H9 (cell line): ENCODE results near the gene EPB41L2. TPM values are rescaled to one million over a fixed set of nuclear protein-coding genes. Genes with fewer than 3 reads are reported as not detected.

ENCODE experiments used
- DNase-seq: peaks from one replicate; pipeline ENCODE4 v3.0.0-alpha.2; 2017
- H2AFZ ChIP-seq: one replicate; pipeline ENCODE4 v1.6.1; 2013; ENCODE audit warnings: mild to moderate bottlenecking, low read length, control low read depth, moderate library complexity
- H2AK5ac ChIP-seq: 2 replicates; pipeline ENCODE4 v1.6.1; 2013; ENCODE audit warnings: low read length, control low read depth, mixed read lengths; ENCODE audit not compliant: insufficient read length
- H2BK120ac ChIP-seq: one replicate; pipeline ENCODE4 v1.6.1; 2013; ENCODE audit warnings: low read depth, mild to moderate bottlenecking, low read length, control low read depth, inconsistent platforms; ENCODE audit not compliant: poor library complexity, severe bottlenecking
- H2BK12ac ChIP-seq: 2 replicates; pipeline ENCODE4 v1.6.1; 2013; ENCODE audit warnings: low read length, control low read depth, mixed read lengths, low read depth; ENCODE audit not compliant: insufficient read length
- H2BK15ac ChIP-seq: 2 replicates; pipeline ENCODE4 v1.6.1; 2013; ENCODE audit warnings: low read depth, low read length, control low read depth
- H2BK20ac ChIP-seq: one replicate; pipeline ENCODE4 v1.6.1; 2013; ENCODE audit warnings: low read depth, mild to moderate bottlenecking, low read length, control low read depth, inconsistent platforms; ENCODE audit not compliant: poor library complexity, severe bottlenecking
- H2BK5ac ChIP-seq: 2 replicates; pipeline ENCODE4 v1.6.1; 2013; ENCODE audit warnings: low read length, control low read depth, mixed read lengths; ENCODE audit not compliant: insufficient read length
- H3K14ac ChIP-seq: 2 replicates; pipeline ENCODE4 v1.6.1; 2013; ENCODE audit warnings: low read length, control low read depth; ENCODE audit not compliant: insufficient read depth
- H3K18ac ChIP-seq: 2 replicates; pipeline ENCODE4 v1.6.1; 2013; ENCODE audit warnings: low read depth, mild to moderate bottlenecking, mixed read lengths, low read length, control low read depth; ENCODE audit not compliant: insufficient read length
- H3K23ac ChIP-seq: 2 replicates; pipeline ENCODE4 v1.6.1; 2013; ENCODE audit warnings: low read length, control low read depth, mixed read lengths, low read depth; ENCODE audit not compliant: insufficient read length
- H3K23me2 ChIP-seq: 2 replicates; pipeline ENCODE4 v1.6.1; 2013; ENCODE audit warnings: low read depth, mild to moderate bottlenecking, mixed read lengths, low read length, control low read depth; ENCODE audit not compliant: insufficient read length, poor library complexity, severe bottlenecking
- H3K27ac ChIP-seq: 2 replicates; pipeline ENCODE4 v1.5.1; 2013; ENCODE audit warnings: low read length, control low read depth, mixed read lengths, low read depth; ENCODE audit not compliant: insufficient read length
- H3K27me3 ChIP-seq: 2 replicates; pipeline ENCODE4 v1.6.1; 2013; ENCODE audit warnings: low read length, control low read depth, inconsistent platforms; ENCODE audit not compliant: insufficient read depth
- H3K4ac ChIP-seq: 2 replicates; pipeline ENCODE4 v1.6.1; 2013; ENCODE audit warnings: low read depth, mild to moderate bottlenecking, control low read depth, inconsistent platforms, low read length, moderate library complexity
- H3K4me1 ChIP-seq: 2 replicates; pipeline ENCODE4 v1.6.1; 2013; ENCODE audit warnings: low read length, control low read depth, inconsistent platforms; ENCODE audit not compliant: insufficient read depth
- H3K4me2 ChIP-seq: 2 replicates; pipeline ENCODE4 v1.6.1; 2013; ENCODE audit warnings: low read length, control low read depth, mixed read lengths; ENCODE audit not compliant: insufficient read length, insufficient read depth
- H3K56ac ChIP-seq: 2 replicates; pipeline ENCODE4 v1.6.1; 2013; ENCODE audit warnings: low read depth, mild to moderate bottlenecking, mixed read lengths, low read length, control low read depth; ENCODE audit not compliant: insufficient read length
- H3K79me1 ChIP-seq: 2 replicates; pipeline ENCODE4 v1.6.1; 2013; ENCODE audit warnings: low read depth, mild to moderate bottlenecking, moderate library complexity, low read length, control low read depth, inconsistent platforms; ENCODE audit not compliant: insufficient read depth, poor library complexity, severe bottlenecking
- H3K79me2 ChIP-seq: 2 replicates; pipeline ENCODE4 v1.6.1; 2013; ENCODE audit warnings: low read length, control low read depth, inconsistent platforms; ENCODE audit not compliant: insufficient read depth
- H3K9ac ChIP-seq: 2 replicates; pipeline ENCODE4 v1.6.1; 2013; ENCODE audit warnings: low read length, control low read depth, mixed read lengths; ENCODE audit not compliant: insufficient read length; ENCODE audit errors: extremely low read depth
- H3K9me3 ChIP-seq: one replicate; pipeline ENCODE4 v1.6.1; 2013; ENCODE audit warnings: low read depth, low read length, inconsistent platforms; ENCODE audit not compliant: control insufficient read depth
- H3T11ph ChIP-seq: one replicate; pipeline ENCODE4 v1.6.1; 2013; ENCODE audit warnings: mild to moderate bottlenecking, low read length, control low read depth, inconsistent platforms
- H4K20me1 ChIP-seq: one replicate; pipeline ENCODE4 v1.6.1; 2013; ENCODE audit not compliant: control insufficient read depth, insufficient read length, insufficient read depth
- H4K5ac ChIP-seq: 2 replicates; pipeline ENCODE4 v1.6.1; 2013; ENCODE audit warnings: low read depth, mild to moderate bottlenecking, mixed read lengths, low read length, control low read depth; ENCODE audit not compliant: insufficient read length
- H4K8ac ChIP-seq: replicated peaks from 2 replicates; pipeline ENCODE4 v1.6.1; 2013; ENCODE audit warnings: low read length, control low read depth, mixed read lengths, low read depth; ENCODE audit not compliant: insufficient read length
- H4K91ac ChIP-seq: 2 replicates; pipeline ENCODE4 v1.6.1; 2013; ENCODE audit warnings: low read depth, mild to moderate bottlenecking, moderate library complexity, mixed read lengths, low read length, control low read depth; ENCODE audit not compliant: insufficient read length
- H3K27ac Mint-ChIP-seq, 3 experiments: 2 replicates in 2 of 3; 3 replicates in 1 of 3; pipeline ENCODE4 v1.8.0; 2020 to 2021; ENCODE audit warnings: mixed read lengths in 3 of 3, mild to moderate bottlenecking in 1 of 3, moderate library complexity in 1 of 3
- H3K27me3 Mint-ChIP-seq: 2 replicates; pipeline ENCODE4 v1.8.0; 2021; ENCODE audit warnings: low read depth, mild to moderate bottlenecking, moderate library complexity, mixed read lengths
- H3K36me3 Mint-ChIP-seq, 3 experiments: 2 replicates in 2 of 3; 3 replicates in 1 of 3; pipeline ENCODE4 v1.8.0; 2020 to 2021; ENCODE audit warnings: low read depth in 3 of 3, mixed read lengths in 3 of 3; ENCODE audit not compliant: insufficient read depth in 1 of 3
- H3K4me1 Mint-ChIP-seq, 2 experiments: 2 replicates each; pipeline ENCODE4 v1.8.0; 2020; ENCODE audit warnings: mixed read lengths in 2 of 2
- H3K4me3 Mint-ChIP-seq, 2 experiments: 2 replicates in 1 of 2; 3 replicates in 1 of 2; pipeline ENCODE4 v1.8.0; 2020 to 2021; ENCODE audit warnings: mild to moderate bottlenecking in 2 of 2, mixed read lengths in 2 of 2, moderate library complexity in 1 of 2
- H3K9me3 Mint-ChIP-seq, 2 experiments: 2 replicates in 1 of 2; 3 replicates in 1 of 2; pipeline ENCODE4 v1.8.0; 2020; ENCODE audit warnings: mild to moderate bottlenecking in 2 of 2, mixed read lengths in 2 of 2, moderate library complexity in 1 of 2
- WGBS: extraction: QIAGEN DNeasy Blood & Tissue Kit; methylation state at CpG from one replicate; pipeline ENCODE4 v1.1.7; 2013; ENCODE audit warnings: missing lambda C conversion rate, low lambda C conversion rate, mixed read lengths; ENCODE audit not compliant: insufficient read length; ENCODE audit errors: extremely low coverage; 5-methylcytosine and 5-hydroxymethylcytosine counted together
- total RNA-seq: library from RNA; stranded (reverse); gene quantifications from 2 replicates; pipeline ENCODE4 v1.2.1, GENCODE V29; 2021
- TF ChIP-seq, protein P1 (sequence below): fragments of 200-600 bp; sonication (generic); conservative IDR thresholded peaks from 3 replicates; pipeline ENCODE4 v1.8.0; 2021; ENCODE audit warnings: antibody characterized with exemption, mild to moderate bottlenecking

EPB41L2 gene
- total RNA-seq, 1 experiment from 2014 or later: 90.2 TPM

DNA sequence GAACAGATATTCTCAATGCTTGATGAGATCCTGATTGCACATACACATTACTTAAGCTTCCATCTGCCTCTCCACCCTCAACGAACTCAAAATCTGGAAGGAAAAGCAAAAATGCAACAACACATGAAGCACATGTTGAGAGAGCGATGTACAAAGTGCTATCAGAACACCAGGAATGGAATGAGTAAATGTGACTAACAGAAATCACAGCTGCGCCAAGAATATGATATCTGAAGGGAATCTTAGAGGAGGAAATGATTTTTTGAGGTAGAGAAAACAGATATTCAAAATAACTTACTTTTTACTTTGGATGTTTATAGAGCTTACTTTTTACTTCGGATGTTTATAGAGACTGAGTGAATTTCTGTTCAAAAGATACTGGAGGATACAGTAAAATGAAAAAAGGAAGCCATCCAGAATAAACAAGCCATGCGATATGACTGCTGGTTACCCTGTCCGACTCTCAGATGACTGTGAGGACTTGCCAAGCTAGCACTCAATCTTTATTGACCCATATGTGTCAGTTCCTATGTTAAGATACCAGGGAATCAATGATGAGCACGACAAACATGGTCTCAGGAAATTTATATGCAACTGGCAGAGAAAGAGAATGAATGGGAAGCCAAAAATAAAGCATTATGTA, 133.9 kb downstream of the EPB41L2 start:
- TF ChIP-seq, protein P1, sequence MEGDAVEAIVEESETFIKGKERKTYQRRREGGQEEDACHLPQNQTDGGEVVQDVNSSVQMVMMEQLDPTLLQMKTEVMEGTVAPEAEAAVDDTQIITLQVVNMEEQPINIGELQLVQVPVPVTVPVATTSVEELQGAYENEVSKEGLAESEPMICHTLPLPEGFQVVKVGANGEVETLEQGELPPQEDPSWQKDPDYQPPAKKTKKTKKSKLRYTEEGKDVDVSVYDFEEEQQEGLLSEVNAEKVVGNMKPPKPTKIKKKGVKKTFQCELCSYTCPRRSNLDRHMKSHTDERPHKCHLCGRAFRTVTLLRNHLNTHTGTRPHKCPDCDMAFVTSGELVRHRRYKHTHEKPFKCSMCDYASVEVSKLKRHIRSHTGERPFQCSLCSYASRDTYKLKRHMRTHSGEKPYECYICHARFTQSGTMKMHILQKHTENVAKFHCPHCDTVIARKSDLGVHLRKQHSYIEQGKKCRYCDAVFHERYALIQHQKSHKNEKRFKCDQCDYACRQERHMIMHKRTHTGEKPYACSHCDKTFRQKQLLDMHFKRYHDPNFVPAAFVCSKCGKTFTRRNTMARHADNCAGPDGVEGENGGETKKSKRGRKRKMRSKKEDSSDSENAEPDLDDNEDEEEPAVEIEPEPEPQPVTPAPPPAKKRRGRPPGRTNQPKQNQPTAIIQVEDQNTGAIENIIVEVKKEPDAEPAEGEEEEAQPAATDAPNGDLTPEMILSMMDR: no peak
- no peak overlapping the region for H3T11ph ChIP-seq
- no peak overlapping the region for H2AK5ac ChIP-seq
- H2BK15ac ChIP-seq: no peak overlapping the region
- no peak overlapping the region for H4K5ac ChIP-seq
- peaks cover 2% of the 10 kb centered on the region; the same call in 1 of the 2 replicates for H3K4me1 ChIP-seq
- Mint-ChIP-seq H3K9me3 (peaks cover 3 to 5% of the 10 kb centered on the region in 2 experiments; a peak in 3 of 5 replicates), H3K27me3 (no peaks in the 10 kb centered on the region), H3K27ac (no peak overlapping the region; a peak in 1 of 7 replicates), H3K4me3 (no peak overlapping the region), H3K36me3 (peaks cover 5 to 16% (median 6%) of the 10 kb centered on the region in 3 experiments), H3K4me1 (peaks cover 13 to 16% of the 10 kb centered on the region in 2 experiments)
- no peak overlapping the region for H3K18ac ChIP-seq
- WGBS: no CpG with 5 or more reads among the region's 7 CpGs
- H4K20me1 ChIP-seq: no peaks in the 10 kb centered on the region
- no peak overlapping the region for H2BK120ac ChIP-seq
- H2BK20ac ChIP-seq: no peak overlapping the region
- H4K91ac ChIP-seq: no peak overlapping the region
- no peak overlapping the region for H3K4me2 ChIP-seq
- no peak overlapping the region for H3K56ac ChIP-seq
- H3K14ac ChIP-seq: no peak overlapping the region
- no peak overlapping the region for H2BK12ac ChIP-seq
- H3K23me2 ChIP-seq: no peaks in the 10 kb centered on the region
- H3K4ac ChIP-seq: no peak overlapping the region
- no peaks in the 10 kb centered on the region for H3K79me2 ChIP-seq
- no peak overlapping the region for H2BK5ac ChIP-seq
- H3K79me1 ChIP-seq: no peaks in the 10 kb centered on the region
- no peak overlapping the region for H3K23ac ChIP-seq
- no peak overlapping the region for H3K27ac ChIP-seq
- H3K9ac ChIP-seq: no peak overlapping the region
- no peaks in the 10 kb centered on the region for H3K27me3 ChIP-seq
- no peak overlapping the region for H2AFZ ChIP-seq
- no peaks in the 10 kb centered on the region for H3K9me3 ChIP-seq
- DNase-seq: no peak
- H4K8ac ChIP-seq: no peak overlapping the region
